ENCODE measurements around the gene VPS45. TPM values are rescaled to one million over a fixed set of nuclear protein-coding genes. Genes with fewer than 3 reads are reported as not detected.
"Not testable (repeated sequence)": the region's sequence is repeated elsewhere in the genome, so short reads cannot be mapped to it uniquely, and the experiment has no call there.

Gene VPS45
- total RNA-seq, 1 donor, result 36.9 TPM

GRCh38 chr1:150138044-150138443, 70.5 kb downstream of the VPS45 start:
- no peak for DNase-seq (ENCODE audit: insufficient read length, low spot score, missing footprints)
- Histone ChIP-seq H2AFZ (ENCODE audit: low read length) (no peak overlapping the region), H3K4me1 (ENCODE audit: insufficient read depth, low read length) (peaks cover 4% of the 10 kb centered on the region), H4K20me1 (ENCODE audit: insufficient read depth, low read length) (no peaks in the 10 kb centered on the region), H3K79me2 (ENCODE audit: insufficient read depth, low read length) (no peaks in the 10 kb centered on the region), H3K36me3 (ENCODE audit: insufficient read depth, low read length) (peaks cover 3% of the 10 kb centered on the region), H3K4me3 (ENCODE audit: insufficient read depth, low read length) (no peak overlapping the region), H3K4me2 (ENCODE audit: insufficient read depth, low read length) (no peak overlapping the region), H3K27me3 (ENCODE audit: insufficient read depth, low read length) (no peaks in the 10 kb centered on the region), H3K9me3 (ENCODE audit: low read depth, low read length) (no peaks in the 10 kb centered on the region), H3K27ac (ENCODE audit: low read depth, low read length) (no peak overlapping the region)
- no peak for TF ChIP-seq CTCF (IDR thresholded peaks at IDR 0.05; ENCODE audit: extremely low read depth, low read depth, low read length)

- Histone ChIP-seq H3K4me1 (ENCODE audit: insufficient read depth, low read length) (no peaks in the 10 kb centered on the region), H3K36me3 (ENCODE audit: insufficient read depth, low read length) (peaks cover 12% of the 10 kb centered on the region), H3K4me2 (ENCODE audit: insufficient read depth, low read length) (no peak overlapping the region), H4K20me1 (ENCODE audit: insufficient read depth, low read length) (no peaks in the 10 kb centered on the region), H3K27me3 (ENCODE audit: insufficient read depth, low read length) (no peaks in the 10 kb centered on the region), H3K9me3 (ENCODE audit: low read depth, low read length) (no peaks in the 10 kb centered on the region), H2AFZ (ENCODE audit: low read length) (no peak overlapping the region), H3K79me2 (ENCODE audit: insufficient read depth, low read length) (no peaks in the 10 kb centered on the region), H3K4me3 (ENCODE audit: insufficient read depth, low read length) (no peak overlapping the region), H3K27ac (ENCODE audit: low read depth, low read length) (no peak overlapping the region)
- no peak for TF ChIP-seq CTCF (IDR thresholded peaks at IDR 0.05; ENCODE audit: extremely low read depth, low read depth, low read length)
- no peak for DNase-seq (ENCODE audit: insufficient read length, low spot score, missing footprints)
These were observed 73.9 kb downstream of the VPS45 start for GRCh38 chr1:150141452-150141851.

DNA sequence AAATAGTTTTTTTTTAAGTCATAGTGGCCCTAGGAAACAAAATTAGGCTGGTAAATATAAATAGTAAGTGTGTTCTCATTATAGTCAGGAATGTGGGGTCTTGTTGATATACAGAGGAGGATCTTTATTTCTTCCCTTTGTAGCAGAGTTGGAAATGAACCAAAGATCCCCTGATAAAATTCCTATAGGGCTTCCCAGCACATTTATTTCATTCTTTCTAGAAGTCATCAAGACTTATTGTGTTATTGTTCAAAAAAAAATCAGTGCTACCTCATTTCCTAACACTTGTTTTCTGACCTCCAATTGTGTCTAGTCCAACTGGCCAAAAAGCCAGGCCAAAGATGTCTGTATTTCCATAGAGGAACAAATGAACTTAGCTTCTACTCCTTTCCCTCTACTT, 74.5 kb downstream of the VPS45 start:
- Histone ChIP-seq H3K36me3 (ENCODE audit: insufficient read depth, low read length) (peaks cover 12% of the 10 kb centered on the region), H3K79me2 (ENCODE audit: insufficient read depth, low read length) (no peaks in the 10 kb centered on the region), H3K4me2 (ENCODE audit: insufficient read depth, low read length) (no peak overlapping the region), H3K27me3 (ENCODE audit: insufficient read depth, low read length) (no peaks in the 10 kb centered on the region), H3K27ac (ENCODE audit: low read depth, low read length) (no peak overlapping the region), H2AFZ (ENCODE audit: low read length) (no peak overlapping the region), H3K4me1 (ENCODE audit: insufficient read depth, low read length) (no peaks in the 10 kb centered on the region), H3K9me3 (ENCODE audit: low read depth, low read length) (no peaks in the 10 kb centered on the region), H4K20me1 (ENCODE audit: insufficient read depth, low read length) (no peaks in the 10 kb centered on the region), H3K4me3 (ENCODE audit: insufficient read depth, low read length) (no peak overlapping the region)
- no peak for TF ChIP-seq CTCF (IDR thresholded peaks at IDR 0.05; ENCODE audit: extremely low read depth, low read depth, low read length)
- DNase-seq (ENCODE audit: insufficient read length, low spot score, missing footprints), result no peak

GRCh38 chr1:150144606-150145005, 77.0 kb downstream of the VPS45 start:
- H3K36me3 ChIP-seq (ENCODE audit: insufficient read depth, low read length), result peaks cover 8% of the 10 kb centered on the region
- no peak overlapping the region for H3K27ac ChIP-seq (ENCODE audit: low read depth, low read length)
- H2AFZ ChIP-seq (ENCODE audit: low read length), result no peak overlapping the region
- H3K4me2 ChIP-seq (ENCODE audit: insufficient read depth, low read length), result no peak overlapping the region
- no peaks in the 10 kb centered on the region for H4K20me1 ChIP-seq (ENCODE audit: insufficient read depth, low read length)
- no peak for TF ChIP-seq CTCF (IDR thresholded peaks at IDR 0.05; ENCODE audit: extremely low read depth, low read depth, low read length)
- no peaks in the 10 kb centered on the region for H3K27me3 ChIP-seq (ENCODE audit: insufficient read depth, low read length)
- no peaks in the 10 kb centered on the region for H3K79me2 ChIP-seq (ENCODE audit: insufficient read depth, low read length)
- no peaks in the 10 kb centered on the region for H3K9me3 ChIP-seq (ENCODE audit: low read depth, low read length)
- H3K4me1 ChIP-seq (ENCODE audit: insufficient read depth, low read length), result peaks cover 5% of the 10 kb centered on the region
- no peak for DNase-seq (ENCODE audit: insufficient read length, low spot score, missing footprints)
- no peak overlapping the region for H3K4me3 ChIP-seq (ENCODE audit: insufficient read depth, low read length)

DNA sequence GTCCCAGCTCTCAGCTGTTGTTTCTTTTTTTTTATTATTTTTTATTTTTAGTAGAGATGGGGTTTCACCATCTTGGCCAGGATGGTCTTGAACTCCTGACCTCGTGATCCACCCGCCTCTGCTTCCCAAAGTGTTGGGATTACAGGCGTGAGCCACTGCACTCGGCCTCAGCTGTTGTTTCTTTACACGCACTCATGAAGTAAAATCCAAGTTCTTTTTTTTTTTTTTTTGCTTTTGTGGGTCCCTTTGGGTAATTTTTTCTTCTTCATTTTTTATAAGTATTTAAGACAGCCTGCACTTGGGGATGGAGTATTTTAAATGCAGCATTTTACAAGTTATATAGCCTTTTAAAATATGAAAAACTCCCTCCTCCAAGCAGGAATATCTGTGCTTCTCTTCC, 78.4 kb downstream of the VPS45 start:
- not testable (repeated sequence) for H3K9me3 ChIP-seq (ENCODE audit: low read depth, low read length); H3K79me2 ChIP-seq (ENCODE audit: insufficient read depth, low read length); H3K4me1 ChIP-seq (ENCODE audit: insufficient read depth, low read length); H3K27me3 ChIP-seq (ENCODE audit: insufficient read depth, low read length); H3K4me2 ChIP-seq (ENCODE audit: insufficient read depth, low read length); H3K36me3 ChIP-seq (ENCODE audit: insufficient read depth, low read length); H3K4me3 ChIP-seq (ENCODE audit: insufficient read depth, low read length); DNase-seq (ENCODE audit: insufficient read length, low spot score, missing footprints); H2AFZ ChIP-seq (ENCODE audit: low read length); H4K20me1 ChIP-seq (ENCODE audit: insufficient read depth, low read length); H3K27ac ChIP-seq (ENCODE audit: low read depth, low read length)

All from osteoblast (primary cell).